ENCODE results near the gene VWCE.
"Not testable (repeated sequence)": the region's sequence is repeated elsewhere in the genome, so short reads cannot be mapped to it uniquely, and the experiment has no call there.

Gene VWCE

GRCh38 chr11:61252332-61252731 is 42.8 kb downstream of the VWCE start:
- H3K9me3 Mint-ChIP-seq; H3K27ac Mint-ChIP-seq (ENCODE audit: low read depth); DNase-seq (ENCODE audit: low spot score in 2 of 2); H3K36me3 Mint-ChIP-seq (ENCODE audit: insufficient read depth); H3K4me1 Mint-ChIP-seq; H3K4me3 Mint-ChIP-seq; ATAC-seq (replicated peaks; ENCODE audit: extremely low read depth, poor library complexity, severe bottlenecking): not testable (repeated sequence)
- peaks cover 37% of the 10 kb centered on the region for H3K27me3 Mint-ChIP-seq

GRCh38 chr11:61250796-61251765 is 44.0 kb downstream of the VWCE start:
- H3K27ac Mint-ChIP-seq (ENCODE audit: low read depth); H3K4me1 Mint-ChIP-seq; H3K9me3 Mint-ChIP-seq; DNase-seq (ENCODE audit: low spot score in 2 of 2); ATAC-seq (replicated peaks; ENCODE audit: extremely low read depth, poor library complexity, severe bottlenecking); H3K36me3 Mint-ChIP-seq (ENCODE audit: insufficient read depth); H3K4me3 Mint-ChIP-seq: not testable (repeated sequence)
- peaks cover 31% of the 10 kb centered on the region for H3K27me3 Mint-ChIP-seq

DNA sequence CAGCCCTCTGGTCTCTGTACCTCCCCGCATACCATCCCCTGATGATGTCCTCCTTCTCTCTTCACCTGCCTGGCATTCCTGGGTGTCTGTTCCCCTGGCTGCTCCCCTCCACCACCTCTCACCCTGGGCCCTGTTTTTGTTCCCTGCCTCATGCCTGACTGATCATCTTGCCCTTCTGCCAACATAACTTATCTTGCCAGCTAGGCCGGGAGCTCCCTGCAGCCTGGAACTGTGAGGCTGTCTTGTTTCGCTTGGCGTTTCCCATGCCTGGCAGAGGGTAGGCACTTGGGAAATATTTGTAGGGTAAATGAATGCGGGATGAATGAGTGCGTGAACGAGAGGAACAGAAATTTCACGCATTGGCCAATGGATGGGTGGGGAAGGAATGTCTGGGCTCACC is 45.9 kb downstream of the VWCE start:
- not testable (repeated sequence) for H3K9me3 Mint-ChIP-seq; H3K4me1 Mint-ChIP-seq; H3K27ac Mint-ChIP-seq (ENCODE audit: low read depth); H3K36me3 Mint-ChIP-seq (ENCODE audit: insufficient read depth); H3K4me3 Mint-ChIP-seq; DNase-seq (ENCODE audit: low spot score in 2 of 2); ATAC-seq (replicated peaks; ENCODE audit: extremely low read depth, poor library complexity, severe bottlenecking)
- H3K27me3 Mint-ChIP-seq: peaks cover 31% of the 10 kb centered on the region

DNA sequence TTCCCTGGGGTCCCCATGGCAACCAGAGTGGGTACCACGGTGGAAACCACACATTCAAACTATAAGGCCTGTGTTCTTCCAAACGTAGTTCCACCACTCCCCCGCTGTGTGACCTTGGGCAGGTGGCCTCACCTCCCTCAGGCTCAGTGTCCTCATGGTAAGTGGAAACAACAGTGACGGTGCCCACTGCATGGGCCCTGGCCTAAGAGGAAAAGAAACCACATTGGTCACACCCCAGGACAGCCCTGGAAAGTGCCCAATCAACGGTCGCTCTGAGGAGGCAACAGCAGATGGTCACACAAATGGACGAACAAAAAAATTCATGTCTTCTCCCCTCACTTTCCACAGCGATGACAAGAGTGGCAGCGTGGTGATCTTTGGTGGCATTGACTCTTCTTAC is 47.0 kb downstream of the VWCE start:
- H3K9me3 Mint-ChIP-seq; H3K4me1 Mint-ChIP-seq; H3K4me3 Mint-ChIP-seq; DNase-seq (ENCODE audit: low spot score in 2 of 2); ATAC-seq (replicated peaks; ENCODE audit: extremely low read depth, poor library complexity, severe bottlenecking); H3K27ac Mint-ChIP-seq (ENCODE audit: low read depth); H3K36me3 Mint-ChIP-seq (ENCODE audit: insufficient read depth): not testable (repeated sequence)
- peaks cover 26% of the 10 kb centered on the region for H3K27me3 Mint-ChIP-seq

GRCh38 chr11:61245284-61245964 is 49.7 kb downstream of the VWCE start:
- H3K9me3 Mint-ChIP-seq; H3K36me3 Mint-ChIP-seq (ENCODE audit: insufficient read depth); DNase-seq (ENCODE audit: low spot score in 2 of 2); ATAC-seq (replicated peaks; ENCODE audit: extremely low read depth, poor library complexity, severe bottlenecking); H3K27ac Mint-ChIP-seq (ENCODE audit: low read depth); H3K4me1 Mint-ChIP-seq; H3K4me3 Mint-ChIP-seq: not testable (repeated sequence)
- H3K27me3 Mint-ChIP-seq: peaks cover 15% of the 10 kb centered on the region

- ATAC-seq (replicated peaks; ENCODE audit: extremely low read depth, poor library complexity, severe bottlenecking); H3K4me3 Mint-ChIP-seq; H3K27me3 Mint-ChIP-seq: not testable (repeated sequence)
Observed at GRCh38 chr11:61241526-61241925, 53.6 kb downstream of the VWCE start.

DNA sequence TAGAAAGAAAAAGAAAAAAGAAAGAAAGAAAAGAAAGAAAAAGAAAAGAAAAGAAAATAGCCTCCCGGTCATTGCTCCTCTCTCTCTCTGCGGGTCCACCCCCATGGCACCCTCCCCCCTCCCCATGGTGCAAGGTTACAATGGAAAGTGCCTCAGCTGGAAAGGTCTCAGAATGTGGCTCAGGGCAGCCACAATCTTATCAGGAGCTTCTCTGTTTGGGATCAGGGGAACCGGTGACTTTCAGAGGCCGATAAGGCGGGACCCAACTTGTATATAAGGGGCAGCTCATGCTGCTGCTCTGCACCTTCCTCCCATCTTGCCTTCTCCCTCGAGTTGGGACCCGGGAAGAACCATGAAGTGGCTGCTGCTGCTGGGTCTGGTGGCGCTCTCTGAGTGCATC is 54.2 kb downstream of the VWCE start, which contains the start of gene PGA5:
TSS of gene PGA5 (plus strand) at position 301 of the 400 bp plus-strand sequence. CDS start at position 353, 52 bp downstream.
- not testable (repeated sequence) for H3K27ac Mint-ChIP-seq (ENCODE audit: low read depth); H3K4me1 Mint-ChIP-seq; ATAC-seq (replicated peaks; ENCODE audit: extremely low read depth, poor library complexity, severe bottlenecking); DNase-seq (ENCODE audit: low spot score in 2 of 2); H3K4me3 Mint-ChIP-seq; H3K36me3 Mint-ChIP-seq (ENCODE audit: insufficient read depth); H3K9me3 Mint-ChIP-seq; H3K27me3 Mint-ChIP-seq

More at GRCh38 chr11:61241526-61241925, 53.6 kb downstream of the VWCE start:
- DNase-seq (ENCODE audit: low spot score in 2 of 2); H3K36me3 Mint-ChIP-seq (ENCODE audit: insufficient read depth); H3K4me1 Mint-ChIP-seq; H3K9me3 Mint-ChIP-seq; H3K27ac Mint-ChIP-seq (ENCODE audit: low read depth): not testable (repeated sequence)

DNA sequence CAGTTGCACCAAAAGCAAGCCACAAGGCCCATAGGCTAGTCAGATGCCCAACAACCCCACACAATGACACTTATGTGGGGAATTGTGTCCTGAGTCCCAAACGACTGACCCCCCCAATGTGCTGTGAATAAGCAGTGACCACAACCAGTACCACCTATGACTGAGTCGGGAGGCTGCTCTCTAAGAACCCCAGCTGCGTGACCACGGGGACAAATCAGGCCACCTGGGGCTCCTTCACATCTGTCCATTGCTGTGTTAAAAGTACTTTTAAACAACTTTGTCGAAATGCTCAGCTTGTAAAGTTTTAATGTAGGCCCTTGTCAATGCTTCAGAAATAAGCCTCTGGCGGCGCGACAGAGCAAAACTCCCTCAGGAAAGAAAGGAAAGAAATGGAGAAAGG is 54.8 kb downstream of the VWCE start:
- not testable (repeated sequence) for H3K4me1 Mint-ChIP-seq; H3K27me3 Mint-ChIP-seq; H3K27ac Mint-ChIP-seq (ENCODE audit: low read depth); H3K4me3 Mint-ChIP-seq; DNase-seq (ENCODE audit: low spot score in 2 of 2); ATAC-seq (replicated peaks; ENCODE audit: extremely low read depth, poor library complexity, severe bottlenecking); H3K36me3 Mint-ChIP-seq (ENCODE audit: insufficient read depth); H3K9me3 Mint-ChIP-seq

- not testable (repeated sequence) for H3K36me3 Mint-ChIP-seq (ENCODE audit: insufficient read depth); H3K27me3 Mint-ChIP-seq; H3K9me3 Mint-ChIP-seq; ATAC-seq (replicated peaks; ENCODE audit: extremely low read depth, poor library complexity, severe bottlenecking); DNase-seq (ENCODE audit: low spot score in 2 of 2); H3K27ac Mint-ChIP-seq (ENCODE audit: low read depth); H3K4me3 Mint-ChIP-seq; H3K4me1 Mint-ChIP-seq
Observed at GRCh38 chr11:61237130-61237529, 58.0 kb downstream of the VWCE start.

DNA sequence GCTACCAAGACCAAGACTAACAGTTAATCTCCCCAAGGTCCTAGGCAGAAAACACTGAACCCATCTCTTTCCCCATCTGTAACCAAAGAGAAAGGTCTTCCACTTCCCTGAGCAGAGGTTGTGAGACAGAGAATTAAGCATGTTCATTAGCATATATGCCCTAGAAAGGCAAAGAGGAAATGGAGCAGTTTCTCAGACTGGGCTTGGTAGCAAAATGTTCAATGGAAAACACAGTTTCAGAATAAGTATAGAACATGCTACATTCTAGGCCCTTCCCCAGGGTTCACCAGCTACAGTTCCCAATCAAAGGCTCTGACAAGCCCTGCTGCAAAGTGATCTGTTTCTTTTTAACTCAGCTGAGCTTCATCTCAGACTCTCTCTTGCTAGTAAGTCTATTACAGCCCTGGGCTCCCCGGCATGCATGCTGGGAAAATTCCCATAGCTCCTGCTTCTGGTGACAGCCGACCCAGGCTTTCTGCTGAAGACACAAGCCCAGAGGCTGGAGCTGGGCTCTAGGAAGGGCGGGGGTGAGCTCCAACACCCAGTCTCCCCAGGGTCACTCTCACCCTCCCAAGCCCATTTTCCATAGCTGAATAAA is 62.5 kb downstream of the VWCE start:
- not testable (repeated sequence) for H3K9me3 Mint-ChIP-seq; H3K27me3 Mint-ChIP-seq; H3K27ac Mint-ChIP-seq (ENCODE audit: low read depth); H3K4me1 Mint-ChIP-seq; H3K36me3 Mint-ChIP-seq (ENCODE audit: insufficient read depth); DNase-seq (ENCODE audit: low spot score in 2 of 2); H3K4me3 Mint-ChIP-seq; ATAC-seq (replicated peaks; ENCODE audit: extremely low read depth, poor library complexity, severe bottlenecking)

GRCh38 chr11:61231585-61231984 is 63.5 kb downstream of the VWCE start:
- not testable (repeated sequence) for DNase-seq (ENCODE audit: low spot score in 2 of 2); H3K27ac Mint-ChIP-seq (ENCODE audit: low read depth); H3K36me3 Mint-ChIP-seq (ENCODE audit: insufficient read depth); ATAC-seq (replicated peaks; ENCODE audit: extremely low read depth, poor library complexity, severe bottlenecking); H3K9me3 Mint-ChIP-seq; H3K4me3 Mint-ChIP-seq; H3K4me1 Mint-ChIP-seq; H3K27me3 Mint-ChIP-seq

GRCh38 chr11:61231033-61231432 is 64.1 kb downstream of the VWCE start:
- not testable (repeated sequence) for H3K36me3 Mint-ChIP-seq (ENCODE audit: insufficient read depth); H3K9me3 Mint-ChIP-seq; H3K4me3 Mint-ChIP-seq; H3K27me3 Mint-ChIP-seq; DNase-seq (ENCODE audit: low spot score in 2 of 2); ATAC-seq (replicated peaks; ENCODE audit: extremely low read depth, poor library complexity, severe bottlenecking); H3K4me1 Mint-ChIP-seq; H3K27ac Mint-ChIP-seq (ENCODE audit: low read depth)

Measured in central memory CD8-positive, alpha-beta T cell (primary cell).